ENCODE results near the gene ACBD4. TPM values are rescaled to one million over a fixed set of nuclear protein-coding genes. Genes with fewer than 3 reads are reported as not detected.

ACBD4 gene
- total RNA-seq, 6 experiments from 2014 or later = 5.0 to 8.0 (median 6.5) TPM

GRCh38 chr17:45096141-45096540 is 39.3 kb upstream of the ACBD4 start:
- Mint-ChIP-seq H3K27me3 (ENCODE audit: insufficient read depth) (peaks cover under 1% of the 10 kb centered on the region; the same call in 1 of the 2 replicates), H3K27ac (no peak overlapping the region), H3K4me1 (ENCODE audit: low read depth) (peaks cover 45% of the 10 kb centered on the region), H3K36me3 (ENCODE audit: low read depth) (peaks cover 48% of the 10 kb centered on the region), H3K4me3 (no peak overlapping the region), H3K9me3 (no peaks in the 10 kb centered on the region; the same call in 1 of the 2 replicates)
- peak; percentile 32 for DNase-seq
- TF ChIP-seq CTCF (IDR thresholded peaks at IDR 0.05) = peak; percentile 80

- Mint-ChIP-seq H3K9me3 (no peaks in the 10 kb centered on the region; the same call in 1 of the 2 replicates), H3K36me3 (ENCODE audit: low read depth) (peaks cover 43% of the 10 kb centered on the region), H3K4me1 (ENCODE audit: low read depth) (peaks cover 37% of the 10 kb centered on the region), H3K27ac (no peak overlapping the region; the same call in 1 of the 2 replicates), H3K27me3 (ENCODE audit: insufficient read depth) (no peaks in the 10 kb centered on the region), H3K4me3 (no peak overlapping the region)
- DNase-seq = no peak
- TF ChIP-seq CTCF (IDR thresholded peaks at IDR 0.05) = no peak
These were observed 38.6 kb upstream of the ACBD4 start for GRCh38 chr17:45096926-45097325.

GRCh38 chr17:45098081-45098868 is 37.2 kb upstream of the ACBD4 start:
- peak overlapping the region; percentile 35; the same call in 1 of the 2 replicates for H3K27ac Mint-ChIP-seq
- peaks cover 38% of the 10 kb centered on the region for H3K36me3 Mint-ChIP-seq (ENCODE audit: low read depth)
- TF ChIP-seq CTCF (IDR thresholded peaks at IDR 0.05) = no peak
- H3K27me3 Mint-ChIP-seq (ENCODE audit: insufficient read depth) = peaks cover 2% of the 10 kb centered on the region; the same call in 1 of the 2 replicates
- no peak for DNase-seq
- peaks cover 30% of the 10 kb centered on the region for H3K4me1 Mint-ChIP-seq (ENCODE audit: low read depth)
- no peaks in the 10 kb centered on the region for H3K9me3 Mint-ChIP-seq
- no peak overlapping the region for H3K4me3 Mint-ChIP-seq

GRCh38 chr17:45098869-45099616 is 36.4 kb upstream of the ACBD4 start:
- H3K36me3 Mint-ChIP-seq (ENCODE audit: low read depth) = peaks cover 37% of the 10 kb centered on the region
- no peaks in the 10 kb centered on the region for H3K9me3 Mint-ChIP-seq
- TF ChIP-seq CTCF (IDR thresholded peaks at IDR 0.05) = peak; percentile 90
- H3K27ac Mint-ChIP-seq = peak overlapping the region; percentile 35
- DNase-seq = peak; percentile 60
- peaks cover 22% of the 10 kb centered on the region for H3K4me1 Mint-ChIP-seq (ENCODE audit: low read depth)
- H3K4me3 Mint-ChIP-seq = no peak overlapping the region
- peaks cover 2% of the 10 kb centered on the region; the same call in 1 of the 2 replicates for H3K27me3 Mint-ChIP-seq (ENCODE audit: insufficient read depth)

GRCh38 chr17:45101546-45101882 is 34.0 kb upstream of the ACBD4 start:
- Mint-ChIP-seq H3K27me3 (ENCODE audit: insufficient read depth) (peaks cover 2% of the 10 kb centered on the region; the same call in 1 of the 2 replicates), H3K4me3 (no peak overlapping the region), H3K27ac (no peak overlapping the region), H3K4me1 (ENCODE audit: low read depth) (peaks cover 15% of the 10 kb centered on the region), H3K9me3 (no peaks in the 10 kb centered on the region), H3K36me3 (ENCODE audit: low read depth) (peaks cover 34% of the 10 kb centered on the region)
- no peak for TF ChIP-seq CTCF (IDR thresholded peaks at IDR 0.05)
- DNase-seq = no peak
